AG04449 (cell line): ENCODE measurements around the gene CUZD1.
A peak's percentile ranks its signal among the peaks of the same experiment; 100 is the strongest.

Experiments
- CTCF ChIA-PET: fragments of 350-600 bp; formaldehyde crosslinking; extraction: SDS; loops from one replicate; lab custom pipeline; 2021; ENCODE audit warnings: antibody characterized with exemption; lab: Yijun Ruan, JAX
- POLR2A ChIA-PET: fragments of 400-600, 350-600 bp; formaldehyde crosslinking; extraction: SDS; loops from one replicate; lab custom pipeline; 2020; ENCODE audit warnings: antibody characterized with exemption, inconsistent platforms; lab: Yijun Ruan, JAX
- DNase-seq: peaks from one replicate; pipeline ENCODE4 v3.0.0-alpha.2; 2010; ENCODE audit warnings: low read depth, low spot score
- H3K4me3 ChIP-seq: 2 replicates; pipeline ENCODE4 v1.5.1; 2011; ENCODE audit warnings: low read depth, mild to moderate bottlenecking, control low read depth, low read length
- CTCF ChIP-seq: IDR thresholded peaks from one replicate; pipeline ENCODE4 v1.5.1; 2011; ENCODE audit warnings: mild to moderate bottlenecking, moderate library complexity, low read length, control low read depth, inconsistent platforms; ENCODE audit not compliant: insufficient read depth; ENCODE audit errors: missing control alignments

CUZD1 gene

GRCh38 chr10:122854648-122855047 lies 9.0 kb upstream of the CUZD1 start:
- H3K4me3 ChIP-seq = no peak overlapping the region
- peak; percentile 55 for DNase-seq
- no peak for TF ChIP-seq CTCF
- ChIA-PET CTCF (interaction anchor here (1.7 kb wide), 1 partner anchor 8 kb away, joined by 5 read pairs; no protein-coding TSS in a partner anchor), POLR2A (no interaction called here)

- ChIA-PET POLR2A (no interaction called here), CTCF (interaction anchor here (1.7 kb wide), 1 partner anchor 9 kb away, joined by 5 read pairs; no protein-coding TSS in a partner anchor)
- H3K4me3 ChIP-seq = no peak overlapping the region
- no peak for TF ChIP-seq CTCF
- DNase-seq = peak; percentile 36
Measured at GRCh38 chr10:122853665-122854313, 8.1 kb upstream of the CUZD1 start.

GRCh38 chr10:122852261-122852660 lies 6.6 kb upstream of the CUZD1 start:
- no peak for DNase-seq
- TF ChIP-seq CTCF = no peak
- ChIA-PET POLR2A (interaction anchor here (1.0 kb wide), 1 partner anchor 128 kb away, joined by 3 read pairs; the partner anchor contains the start of gene PSTK), CTCF (interaction anchor here (1.1 to 1.2 kb wide), 2 partner anchors 9 to 11 kb away, joined by 3 read pairs; no protein-coding TSS in a partner anchor)
- H3K4me3 ChIP-seq = no peak overlapping the region

GRCh38 chr10:122850705-122851640 lies 5.3 kb upstream of the CUZD1 start:
- TF ChIP-seq CTCF = no peak
- no peak overlapping the region for H3K4me3 ChIP-seq
- no peak for DNase-seq
- ChIA-PET CTCF (interaction anchor here (1.0 kb wide), 1 partner anchor 12 kb away, joined by 3 read pairs; no protein-coding TSS in a partner anchor), POLR2A (no interaction called here)

GRCh38 chr10:122849900-122850605 lies 4.4 kb upstream of the CUZD1 start:
- CTCF ChIA-PET = no interaction called here
- POLR2A ChIA-PET = no interaction called here
- TF ChIP-seq CTCF = no peak
- no peak for DNase-seq
- H3K4me3 ChIP-seq = no peak overlapping the region
